ENCODE data around the gene MROH2A.

DNA sequence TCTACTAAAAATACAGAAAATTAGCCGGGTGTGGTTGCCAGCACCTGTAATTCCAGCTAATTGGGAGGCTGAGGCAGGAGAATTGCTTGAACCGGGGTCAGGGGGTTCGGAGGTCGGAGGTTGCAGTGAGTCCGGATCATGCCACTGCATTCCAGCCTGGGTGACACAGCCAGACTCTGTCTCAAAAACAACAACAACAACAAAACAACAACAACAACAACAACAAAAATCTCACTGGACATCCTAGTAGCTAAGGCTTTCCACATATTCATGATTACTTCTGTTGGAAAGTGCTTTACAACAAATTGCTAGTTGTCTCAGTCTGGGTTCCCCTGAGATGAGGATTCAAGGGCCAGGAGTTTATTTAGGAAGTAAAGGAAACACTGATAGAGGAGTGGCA is 4.3 kb upstream of the MROH2A start:
- TF ChIP-seq CTCF (IDR thresholded peaks at IDR 0.05), result no peak
- no peak for TF ChIP-seq POLR2A (IDR thresholded peaks at IDR 0.05; ENCODE audit: low read depth)
- no peak for TF ChIP-seq POLR2AphosphoS5 (IDR thresholded peaks at IDR 0.05)
- TF ChIP-seq EP300 (IDR thresholded peaks at IDR 0.05), result no peak
